Gastroesophageal sphincter (tissue), 4 donors: ENCODE results near the gene PEX3. TPM values are rescaled to one million over a fixed set of nuclear protein-coding genes. Genes with fewer than 3 reads are reported as not detected.

Experiments used
- ATAC-seq: fragments of 150-250 bp; one replicate; pipeline ENCODE4 v1.9.1; 2016; ENCODE audit warnings: mild to moderate bottlenecking, moderate library complexity
- H3K27ac ChIP-seq, 4 donors: fragments of 200-600 bp; sonication (generic) in 3 of 4; 1 replicate in 3 of 4; 2 replicates in 1 of 4; pipeline ENCODE4 v1.5.1; 2016 to 2019
- H3K27me3 ChIP-seq: fragments of 200-600 bp; sonication (generic); one replicate; pipeline ENCODE4 v1.5.1; 2019
- H3K36me3 ChIP-seq, 2 donors: fragments of 200-600 bp; sonication (generic); one replicate each; pipeline ENCODE4 v1.5.1; 2019; ENCODE audit warnings: control low read depth in 1 of 2
- H3K4me1 ChIP-seq, 3 donors: fragments of 200-600 bp; sonication (generic); 1 replicate in 2 of 3; 2 replicates in 1 of 3; pipeline ENCODE4 v1.5.1; 2016 to 2019; ENCODE audit warnings: control low read depth in 2 of 3
- H3K4me3 ChIP-seq, 2 donors: fragments of 200-600 bp; sonication (generic); one replicate each; pipeline ENCODE4 v1.5.1; 2019; ENCODE audit warnings: mild to moderate bottlenecking in 1 of 2, moderate library complexity in 1 of 2
- H3K9me3 ChIP-seq, 3 donors: fragments of 200-600 bp; sonication (generic); one replicate each; pipeline ENCODE4 v1.5.1; 2017 to 2019; ENCODE audit warnings: control low read depth in 2 of 3
- CTCF ChIP-seq, 4 experiments: fragments of 200-600 bp in 2 of 4; fragments of 450-650 bp in 2 of 4; sonication (generic) in 1 of 4; IDR thresholded peaks; one replicate each; pipeline ENCODE4 v1.5.1; 2017 to 2019; ENCODE audit warnings: antibody characterized with exemption in 4 of 4, mild to moderate bottlenecking in 2 of 4, moderate library complexity in 2 of 4
- EP300 ChIP-seq: sonication (generic); formaldehyde crosslinking; IDR thresholded peaks from one replicate; pipeline ENCODE4 v1.6.1; 2017; ENCODE audit warnings: antibody characterized with exemption, mild to moderate bottlenecking
- POLR2A ChIP-seq, 2 donors: fragments of 450-650 bp; IDR thresholded peaks; one replicate each; pipeline ENCODE4 v1.6.1; 2017; ENCODE audit warnings: antibody characterized with exemption in 2 of 2, mild to moderate bottlenecking in 2 of 2, moderate library complexity in 1 of 2
- POLR2AphosphoS5 ChIP-seq: sonication (generic); formaldehyde crosslinking; IDR thresholded peaks from one replicate; pipeline ENCODE4 v1.6.1; 2017; ENCODE audit warnings: antibody characterized with exemption
- WGBS, 2 donors: methylation state at CpG; one replicate each; pipeline ENCODE4 v1.1.5; 2018; ENCODE audit warnings: low coverage in 1 of 2; 5-methylcytosine and 5-hydroxymethylcytosine counted together
- total RNA-seq, 4 donors: library from RNA; depleted of rRNA; stranded (reverse); fragments of >200 nt; gene quantifications; one replicate each; pipeline ENCODE4 v1.1.0, GENCODE V29; 2016

PEX3 gene
- total RNA-seq, 4 donors from 2014 or later = 12.5 to 20.4 (median 16.6) TPM

- 87 to 97% methylated on average over 3 of the region's 3 CpGs for WGBS, 2 donors
- Histone ChIP-seq H3K4me3 (no peak overlapping the region), H3K27ac (no peak overlapping the region), H3K36me3 (no peaks in the 10 kb centered on the region), H3K9me3 (no peaks in the 10 kb centered on the region), H3K27me3 (no peaks in the 10 kb centered on the region), H3K4me1 (no peaks in the 10 kb centered on the region)
- TF ChIP-seq POLR2AphosphoS5 (no peak), EP300 (no peak), POLR2A (IDR thresholded peaks at IDR 0.05) (no peak), CTCF (IDR thresholded peaks at IDR 0.05) (no peak)
- ATAC-seq = no peak
Observed at GRCh38 chr6:143414769-143415168, 35.8 kb upstream of the PEX3 start.

GRCh38 chr6:143419526-143419925 lies 31.1 kb upstream of the PEX3 start:
- Histone ChIP-seq H3K9me3 (no peaks in the 10 kb centered on the region), H3K36me3 (no peaks in the 10 kb centered on the region), H3K27me3 (no peaks in the 10 kb centered on the region), H3K27ac (no peak overlapping the region), H3K4me1 (no peaks in the 10 kb centered on the region), H3K4me3 (no peak overlapping the region)
- WGBS, 2 donors = 72% methylated on average over 2 of the region's 6 CpGs; no CpG with 5 or more reads in 1 of the 2 donors
- TF ChIP-seq CTCF (IDR thresholded peaks at IDR 0.05) = no peak
- no peak for TF ChIP-seq POLR2A (IDR thresholded peaks at IDR 0.05)
- no peak for TF ChIP-seq EP300
- TF ChIP-seq POLR2AphosphoS5 = no peak
- ATAC-seq = no peak

GRCh38 chr6:143426026-143426425 lies 24.6 kb upstream of the PEX3 start:
- 64% methylated on average over 2 of the region's 2 CpGs; no CpG with 5 or more reads in 1 of the 2 donors for WGBS, 2 donors
- H3K36me3 ChIP-seq = peaks cover 0 to 11% of the 10 kb centered on the region in 2 donors
- TF ChIP-seq CTCF (IDR thresholded peaks at IDR 0.05) (no peak), EP300 (no peak), POLR2A (IDR thresholded peaks at IDR 0.05) (no peak), POLR2AphosphoS5 (no peak)

GRCh38 chr6:143427109-143427817 lies 23.3 kb upstream of the PEX3 start:
- 4 to 33% methylated on average over 1 to 4 of the region's 4 CpGs for WGBS, 2 donors
- TF ChIP-seq POLR2A (IDR thresholded peaks at IDR 0.05) (no peak), POLR2AphosphoS5 (no peak), CTCF (IDR thresholded peaks at IDR 0.05) (peak; percentile 78 to 90 (median 82)), EP300 (no peak)

More at GRCh38 chr6:143426026-143426425, 24.6 kb upstream of the PEX3 start:
- no peak overlapping the region for H3K27ac ChIP-seq
- no peaks in the 10 kb centered on the region for H3K27me3 ChIP-seq
- no peak overlapping the region for H3K4me3 ChIP-seq
- H3K4me1 ChIP-seq = no peaks in the 10 kb centered on the region
- ATAC-seq = no peak
- no peaks in the 10 kb centered on the region for H3K9me3 ChIP-seq

GRCh38 chr6:143429970-143430369 lies 20.6 kb upstream of the PEX3 start:
- H3K27ac ChIP-seq = no peak overlapping the region
- no peaks in the 10 kb centered on the region for H3K9me3 ChIP-seq
- H3K4me3 ChIP-seq = no peak overlapping the region
- no peaks in the 10 kb centered on the region for H3K4me1 ChIP-seq
- WGBS, 2 donors = 79 to 96% methylated on average over 2 to 4 of the region's 4 CpGs
- ATAC-seq = no peak
- TF ChIP-seq EP300 (no peak), CTCF (IDR thresholded peaks at IDR 0.05) (no peak), POLR2A (IDR thresholded peaks at IDR 0.05) (no peak), POLR2AphosphoS5 (no peak)
- no peaks in the 10 kb centered on the region for H3K27me3 ChIP-seq
- peaks cover 0 to 30% of the 10 kb centered on the region in 2 donors for H3K36me3 ChIP-seq

More at GRCh38 chr6:143427109-143427817, 23.3 kb upstream of the PEX3 start:
- no peaks in the 10 kb centered on the region for H3K9me3 ChIP-seq
- no peak overlapping the region for H3K4me3 ChIP-seq
- peaks cover 0 to 20% of the 10 kb centered on the region in 2 donors for H3K36me3 ChIP-seq
- H3K27ac ChIP-seq = no peak overlapping the region
- peak; percentile 90 for ATAC-seq
- H3K27me3 ChIP-seq = no peaks in the 10 kb centered on the region
- no peaks in the 10 kb centered on the region for H3K4me1 ChIP-seq
